Measurements from ENCODE around the gene CGB8.

DNA sequence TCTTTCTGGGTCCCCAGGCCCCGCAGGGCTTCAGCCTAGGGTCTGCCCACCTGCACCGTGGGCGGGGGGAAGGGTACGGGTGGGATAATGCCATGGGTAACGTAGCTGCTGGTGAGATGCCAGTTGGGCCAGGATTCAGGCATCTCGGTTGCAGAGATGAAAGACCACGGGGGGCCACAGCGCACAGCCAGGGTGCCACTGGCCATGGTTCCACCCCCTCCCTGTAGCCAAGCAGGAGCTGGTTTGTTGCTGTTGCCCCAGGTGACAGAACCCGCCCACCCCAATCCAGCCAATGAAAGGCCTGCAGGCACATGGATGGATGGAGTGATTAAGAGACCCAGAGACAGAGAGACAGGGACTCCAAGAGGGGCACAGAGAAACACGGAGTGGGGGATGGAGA is 9.7 kb upstream of the CGB8 start:
- TF ChIP-seq, protein P1, sequence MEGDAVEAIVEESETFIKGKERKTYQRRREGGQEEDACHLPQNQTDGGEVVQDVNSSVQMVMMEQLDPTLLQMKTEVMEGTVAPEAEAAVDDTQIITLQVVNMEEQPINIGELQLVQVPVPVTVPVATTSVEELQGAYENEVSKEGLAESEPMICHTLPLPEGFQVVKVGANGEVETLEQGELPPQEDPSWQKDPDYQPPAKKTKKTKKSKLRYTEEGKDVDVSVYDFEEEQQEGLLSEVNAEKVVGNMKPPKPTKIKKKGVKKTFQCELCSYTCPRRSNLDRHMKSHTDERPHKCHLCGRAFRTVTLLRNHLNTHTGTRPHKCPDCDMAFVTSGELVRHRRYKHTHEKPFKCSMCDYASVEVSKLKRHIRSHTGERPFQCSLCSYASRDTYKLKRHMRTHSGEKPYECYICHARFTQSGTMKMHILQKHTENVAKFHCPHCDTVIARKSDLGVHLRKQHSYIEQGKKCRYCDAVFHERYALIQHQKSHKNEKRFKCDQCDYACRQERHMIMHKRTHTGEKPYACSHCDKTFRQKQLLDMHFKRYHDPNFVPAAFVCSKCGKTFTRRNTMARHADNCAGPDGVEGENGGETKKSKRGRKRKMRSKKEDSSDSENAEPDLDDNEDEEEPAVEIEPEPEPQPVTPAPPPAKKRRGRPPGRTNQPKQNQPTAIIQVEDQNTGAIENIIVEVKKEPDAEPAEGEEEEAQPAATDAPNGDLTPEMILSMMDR (IDR thresholded peaks at IDR 0.05): no peak
- TF ChIP-seq POLR2A (IDR thresholded peaks at IDR 0.05): no peak
